ENCODE measurements around the gene TEPSIN. TPM values are rescaled to one million over a fixed set of nuclear protein-coding genes. Genes with fewer than 3 reads are reported as not detected.

TEPSIN gene
- total RNA-seq, 1 experiment from 2014 or later, result 38.8 TPM

- WGBS (ENCODE audit: extremely low coverage, insufficient read length, low lambda C conversion rate), result no CpG with 5 or more reads among the region's 19 CpGs
- no peak overlapping the region for H2BK20ac ChIP-seq (ENCODE audit: low read depth, low read length, poor library complexity, severe bottlenecking)
- H3K27ac Mint-ChIP-seq, result no peak overlapping the region
- no peak overlapping the region for H2BK12ac ChIP-seq (ENCODE audit: insufficient read length, low read depth, low read length)
- H3K36me3 Mint-ChIP-seq (ENCODE audit: insufficient read depth in 1 of 3, low read depth in 3 of 3), result peaks cover 2 to 23% (median 20%) of the 10 kb centered on the region in 3 experiments; a peak in 6 of 7 replicates
- H4K91ac ChIP-seq (ENCODE audit: insufficient read length, low read depth, low read length), result no peak overlapping the region
- no peaks in the 10 kb centered on the region for H3K9me3 ChIP-seq (ENCODE audit: control insufficient read depth, low read depth, low read length)
- DNase-seq, result no peak
- no peak overlapping the region for H3K18ac ChIP-seq (ENCODE audit: insufficient read length, low read depth, low read length)
- no peak overlapping the region for H2AFZ ChIP-seq (ENCODE audit: low read length)
- H3K27ac ChIP-seq (ENCODE audit: insufficient read length, low read depth, low read length), result no peak overlapping the region
- H3K4me2 ChIP-seq (ENCODE audit: insufficient read depth, insufficient read length, low read length), result no peak overlapping the region
- H3K4me3 Mint-ChIP-seq, result no peak overlapping the region
- no peak overlapping the region for H2BK120ac ChIP-seq (ENCODE audit: low read depth, low read length, poor library complexity, severe bottlenecking)
- H2BK5ac ChIP-seq (ENCODE audit: insufficient read length, low read length), result no peak overlapping the region
- no peaks in the 10 kb centered on the region for H3K27me3 Mint-ChIP-seq (ENCODE audit: low read depth)
- no peak overlapping the region for H3K56ac ChIP-seq (ENCODE audit: insufficient read length, low read depth, low read length)
- H3T11ph ChIP-seq (ENCODE audit: low read length), result no peak overlapping the region
- H4K5ac ChIP-seq (ENCODE audit: insufficient read length, low read depth, low read length), result no peak overlapping the region
- H3K79me1 ChIP-seq (ENCODE audit: insufficient read depth, low read depth, low read length, poor library complexity, severe bottlenecking), result no peaks in the 10 kb centered on the region
- H4K8ac ChIP-seq (replicated peaks; ENCODE audit: insufficient read length, low read depth, low read length), result no peak overlapping the region
- no peak for TF ChIP-seq CTCF (conservative IDR thresholded peaks at IDR 0.05)
- no peaks in the 10 kb centered on the region for H4K20me1 ChIP-seq (ENCODE audit: control insufficient read depth, insufficient read depth, insufficient read length)
- H3K4ac ChIP-seq (ENCODE audit: low read depth, low read length), result no peak overlapping the region
- no peaks in the 10 kb centered on the region for H3K27me3 ChIP-seq (ENCODE audit: insufficient read depth, low read length)
- no peak overlapping the region for H3K23ac ChIP-seq (ENCODE audit: insufficient read length, low read depth, low read length)
- no peak overlapping the region for H2BK15ac ChIP-seq (ENCODE audit: low read depth, low read length)
- H3K9me3 Mint-ChIP-seq, result no peaks in the 10 kb centered on the region
- no peak overlapping the region for H3K14ac ChIP-seq (ENCODE audit: insufficient read depth, low read length)
- H3K4me1 Mint-ChIP-seq, result no peaks in the 10 kb centered on the region
- no peaks in the 10 kb centered on the region for H3K4me1 ChIP-seq (ENCODE audit: insufficient read depth, low read length)
- no peak overlapping the region for H3K9ac ChIP-seq (ENCODE audit: extremely low read depth, insufficient read length, low read length)
- no peak overlapping the region for H2AK5ac ChIP-seq (ENCODE audit: insufficient read length, low read length)
- no peaks in the 10 kb centered on the region for H3K79me2 ChIP-seq (ENCODE audit: insufficient read depth, low read length)
- H3K23me2 ChIP-seq (ENCODE audit: insufficient read length, low read depth, low read length, poor library complexity, severe bottlenecking), result no peaks in the 10 kb centered on the region
Observed at GRCh38 chr17:81260641-81261040, 21.8 kb upstream of the TEPSIN start.
